ENCODE data around the gene ARHGAP35. TPM values are rescaled to one million over a fixed set of nuclear protein-coding genes. Genes with fewer than 3 reads are reported as not detected.

ARHGAP35 gene
- total and polyA plus RNA-seq, 2 donors (not counting 3 experiments of a cell fraction or from before 2014, with no cell fraction given) = 25.7 to 51.3 TPM

GRCh38 chr19:46834984-46835383, 25.8 kb upstream of the ARHGAP35 start:
- TF ChIP-seq POLR2AphosphoS5 (IDR thresholded peaks at IDR 0.05; ENCODE audit: insufficient read depth, low read depth, low read length) (no peak), MYC (IDR thresholded peaks at IDR 0.05; ENCODE audit: low read depth, low read length) (no peak), GATA2 (IDR thresholded peaks at IDR 0.05; ENCODE audit: insufficient read depth, insufficient read length, low read depth, low read length) (no peak), CTCF (IDR thresholded peaks at IDR 0.05; ENCODE audit: extremely low read depth in 1 of 2, insufficient read depth in 1 of 2, low read depth in 1 of 2, low read length in 2 of 2) (no peak), EZH2 (IDR thresholded peaks at IDR 0.05; ENCODE audit: borderline replicate concordance, low read depth, low read length, severe bottlenecking) (no peak), FOS (IDR thresholded peaks at IDR 0.05; ENCODE audit: borderline replicate concordance, insufficient read depth, low read length) (no peak), MAX (IDR thresholded peaks at IDR 0.05; ENCODE audit: insufficient read depth, insufficient read length) (no peak), POLR2A (IDR thresholded peaks at IDR 0.05; ENCODE audit: low read depth, low read length) (no peak), JUN (IDR thresholded peaks at IDR 0.05; ENCODE audit: borderline replicate concordance, insufficient read depth, insufficient read length, low read depth) (no peak)
- dilution Hi-C loops (cut with MboI; ENCODE audit: extremely low pct_ligation_motif_present, low sequenced_read_pairs) = no loop called here
- FAIRE-seq = no peak
- Histone ChIP-seq H3K4me1 (ENCODE audit: control insufficient read depth, extremely low read depth, insufficient read depth, low read length) (no peaks in the 10 kb centered on the region), H3K4me2 (ENCODE audit: insufficient read depth, low read length) (no peak overlapping the region), H3K9ac (replicated peaks; ENCODE audit: extremely low read depth, insufficient read depth, low read length) (no peak overlapping the region), H3K9me1 (replicated peaks; ENCODE audit: control insufficient read depth, extremely low read depth, insufficient read depth, low read length) (no peaks in the 10 kb centered on the region), H2AFZ (ENCODE audit: low read depth, low read length) (no peak overlapping the region), H4K20me1 (replicated peaks; ENCODE audit: control insufficient read depth, extremely low read depth, insufficient read depth, low read length) (no peaks in the 10 kb centered on the region), H3K79me2 (ENCODE audit: control insufficient read depth, insufficient read depth, low read length) (no peaks in the 10 kb centered on the region), H3K36me3 (ENCODE audit: control insufficient read depth in 2 of 2, extremely low read depth in 1 of 2, insufficient read depth in 2 of 2, low read length in 2 of 2) (peaks cover 3 to 14% of the 10 kb centered on the region in 2 experiments), H3K4me3 (replicated peaks in 1 of 3; ENCODE audit: insufficient read depth in 1 of 3, low read depth in 1 of 3, low read length in 3 of 3) (no peak overlapping the region), H3K27me3 (ENCODE audit: control insufficient read depth in 2 of 2, insufficient read depth in 2 of 2, low read length in 2 of 2) (no peaks in the 10 kb centered on the region), H3K27ac (ENCODE audit: insufficient read depth, low read depth, low read length) (no peak overlapping the region), H3K9me3 (replicated peaks; ENCODE audit: control insufficient read depth, insufficient read depth, low read length) (no peaks in the 10 kb centered on the region)
- POLR2A ChIA-PET = no interaction called here
- BruUV-seq (replicated peaks) = no TSS peak
- DNase-seq (ENCODE audit: low read depth, low spot score) = no peak
- CTCF ChIA-PET = no interaction called here
- intact Hi-C loops (cut with micrococcal nuclease) = no loop called here
